GM21360 (cell line): ENCODE results near the gene SGK1.
"Not testable (repeated sequence)": the region's sequence is repeated elsewhere in the genome, so short reads cannot be mapped to it uniquely, and the experiment has no call there.

Experiments used
- ATAC-seq: cut with Tn5 transposase; IDR thresholded peaks from one replicate; pipeline ENCODE4 v1.9.1; 2021; ENCODE audit warnings: mild to moderate bottlenecking, moderate library complexity; ENCODE audit not compliant: unreplicated experiment

Gene SGK1

GRCh38 chr6:134328792-134329191 lies 10.9 kb upstream of the SGK1 start:
- ATAC-seq, result no peak

GRCh38 chr6:134328138-134328537 lies 10.2 kb upstream of the SGK1 start:
- ATAC-seq, result no peak

GRCh38 chr6:134326192-134326591 lies 8.3 kb upstream of the SGK1 start:
- ATAC-seq, result not testable (repeated sequence)

- no peak for ATAC-seq
Measured at GRCh38 chr6:134324766-134325165, 6.9 kb upstream of the SGK1 start.

GRCh38 chr6:134324141-134324540 lies 6.2 kb upstream of the SGK1 start:
- no peak for ATAC-seq

- ATAC-seq, result no peak
Measured at GRCh38 chr6:134323698-134324097, 5.8 kb upstream of the SGK1 start.

- no peak for ATAC-seq
Measured at GRCh38 chr6:134323294-134323693, 5.4 kb upstream of the SGK1 start.

- no peak for ATAC-seq
Measured at GRCh38 chr6:134322216-134322615, 4.3 kb upstream of the SGK1 start.

- no peak for ATAC-seq
Measured at GRCh38 chr6:134321246-134321645, 3.3 kb upstream of the SGK1 start.

GRCh38 chr6:134319686-134320085 lies 1.8 kb upstream of the SGK1 start:
- ATAC-seq, result not testable (repeated sequence)

GRCh38 chr6:134318974-134319281 lies 1.0 kb upstream of the SGK1 start:
- ATAC-seq, result no peak

GRCh38 chr6:134318236-134318973 lies 493 bp upstream of the SGK1 start:
- ATAC-seq, result no peak

- ATAC-seq, result no peak
Measured at GRCh38 chr6:134316733-134317431, 1.0 kb downstream of the SGK1 start.

GRCh38 chr6:134315974-134316441 lies 1.9 kb downstream of the SGK1 start:
- no peak for ATAC-seq

GRCh38 chr6:134315189-134315588 lies 2.7 kb downstream of the SGK1 start:
- no peak for ATAC-seq

- ATAC-seq, result no peak
Measured at GRCh38 chr6:134314006-134314821, 3.7 kb downstream of the SGK1 start.

GRCh38 chr6:134312038-134312660 lies 5.8 kb downstream of the SGK1 start:
- no peak for ATAC-seq

GRCh38 chr6:134310817-134311216 lies 7.1 kb downstream of the SGK1 start:
- ATAC-seq, result no peak

- ATAC-seq, result no peak
Measured at GRCh38 chr6:134309983-134310605, 7.8 kb downstream of the SGK1 start.

GRCh38 chr6:134309227-134309626 lies 8.7 kb downstream of the SGK1 start:
- ATAC-seq, result no peak

- ATAC-seq, result no peak
Measured at GRCh38 chr6:134308800-134309199, 9.1 kb downstream of the SGK1 start.
